HepG2 (cell line): ENCODE data around the gene CRYGA. TPM values are rescaled to one million over a fixed set of nuclear protein-coding genes. Genes with fewer than 3 reads are reported as not detected.

Source experiments
- ADNP ChIP-seq: sonication (generic); formaldehyde crosslinking; IDR thresholded peaks from 2 replicates; pipeline ENCODE4 v1.4.0; 2020; ENCODE audit warnings: missing genetic modification reagents
- AGO1 ChIP-seq: fragments of 200-400 bp; formaldehyde crosslinking; IDR thresholded peaks from 2 replicates; pipeline ENCODE4 v1.6.1; 2017; ENCODE audit warnings: mild to moderate bottlenecking, low read depth, low read length, moderate library complexity; ENCODE audit not compliant: poor library complexity, severe bottlenecking
- ARNT ChIP-seq: fragments of 450-650 bp; IDR thresholded peaks from 2 replicates; pipeline ENCODE4 v1.6.1; 2017
- DDIT3 ChIP-seq: sonication (generic); formaldehyde crosslinking; IDR thresholded peaks from 2 replicates; pipeline ENCODE4 v1.4.0; 2020; ENCODE audit warnings: mild to moderate bottlenecking, missing genetic modification reagents
- E2F2 ChIP-seq: sonication (generic); formaldehyde crosslinking; IDR thresholded peaks from 2 replicates; pipeline ENCODE4 v1.4.0; 2020; ENCODE audit warnings: missing genetic modification reagents, borderline replicate concordance
- GABPA ChIP-seq, 2 experiments: IDR thresholded peaks; 2 replicates each; pipeline ENCODE4 v1.6.1; 2011 to 2016; ENCODE audit warnings: low read depth in 2 of 2, low read length in 1 of 2, missing biosample characterization in 1 of 2, missing genetic modification characterization in 1 of 2
- HMGA1 ChIP-seq: sonication (generic); formaldehyde crosslinking; conservative IDR thresholded peaks from 2 replicates; pipeline ENCODE4 v1.4.0; 2020; ENCODE audit warnings: missing genetic modification reagents
- NR2F1 ChIP-seq, 2 experiments: fragments of 450-650 bp in 1 of 2; formaldehyde crosslinking in 1 of 2; IDR thresholded peaks; 2 replicates each; pipeline versions ENCODE4 v1.5.0 to v1.6.1; 2016 to 2020; ENCODE audit warnings: mild to moderate bottlenecking in 1 of 2, missing compliant biosample characterization in 1 of 2, missing genetic modification reagents in 1 of 2, moderate library complexity in 1 of 2
- NR2F6 ChIP-seq, 2 experiments: IDR thresholded peaks; 2 replicates each; pipeline ENCODE4 v1.6.1; 2016; ENCODE audit warnings: antibody characterized with exemption in 1 of 2, mild to moderate bottlenecking in 1 of 2
- PITX1 ChIP-seq: sonication (generic); formaldehyde crosslinking; IDR thresholded peaks from 2 replicates; pipeline ENCODE4 v1.5.1; 2020; ENCODE audit warnings: mild to moderate bottlenecking, missing genetic modification reagents
- RAD21 ChIP-seq: fragments of 450-650 bp; formaldehyde crosslinking; IDR thresholded peaks from 2 replicates; pipeline ENCODE4 v1.5.0; 2020; ENCODE audit warnings: mild to moderate bottlenecking
- SCMH1 ChIP-seq: sonication (generic); formaldehyde crosslinking; IDR thresholded peaks from 2 replicates; pipeline ENCODE4 v1.9.0; 2021; ENCODE audit warnings: missing genetic modification reagents, mild to moderate bottlenecking, borderline replicate concordance
- ZFP91 ChIP-seq: sonication (generic); formaldehyde crosslinking; IDR thresholded peaks from 2 replicates; pipeline ENCODE4 v1.9.0; 2022; ENCODE audit warnings: missing genetic modification reagents, mild to moderate bottlenecking, borderline replicate concordance
- ZIK1 ChIP-seq: sonication (generic); formaldehyde crosslinking; IDR thresholded peaks from 2 replicates; pipeline ENCODE4 v1.5.0; 2020; ENCODE audit warnings: mild to moderate bottlenecking, low read depth, missing genetic modification reagents, borderline replicate concordance
- ZKSCAN1 ChIP-seq: fragments of 150-350 bp; IDR thresholded peaks from 2 replicates; pipeline ENCODE4 v1.6.1; 2014; ENCODE audit warnings: low read length
- ZNF230 ChIP-seq: sonication (generic); formaldehyde crosslinking; IDR thresholded peaks from 2 replicates; pipeline ENCODE4 v1.4.0; 2020; ENCODE audit warnings: mild to moderate bottlenecking, missing genetic modification reagents
- ZNF446 ChIP-seq: sonication (generic); formaldehyde crosslinking; IDR thresholded peaks from 2 replicates; pipeline ENCODE4 v1.5.0; 2020; ENCODE audit warnings: mild to moderate bottlenecking, missing genetic modification reagents
- ZXDC ChIP-seq: sonication (generic); formaldehyde crosslinking; IDR thresholded peaks from 2 replicates; pipeline ENCODE4 v1.5.0; 2020; ENCODE audit warnings: mild to moderate bottlenecking, missing genetic modification reagents
- polyA plus RNA-seq, 8 experiments: library from polyadenylated mRNA; depleted of rRNA in 3 of 8; stranded (reverse) in 7 of 8; unstranded in 1 of 8; fragments of >200 nt; fragmentation: Illumina TruSeq in 4 of 8; extraction: Trizol in 4 of 8; gene quantifications; 2 replicates each; pipeline versions ENCODE4 v1.2.1 to v1.2.3, GENCODE V29; 2011 to 2016; ENCODE audit warnings: low read depth in 4 of 8, missing spikeins in 1 of 8, mixed read lengths in 1 of 8; ENCODE audit not compliant: insufficient read depth in 1 of 8
- total RNA-seq, 5 experiments: library from RNA; depleted of rRNA; stranded (reverse); fragments of >200 nt; fragmentation: Illumina TruSeq; extraction: Trizol; gene quantifications; 2 replicates each; pipeline ENCODE4 v1.2.3, GENCODE V29; 2016; ENCODE audit warnings: low read depth in 1 of 5
- TF ChIP-seq, protein P1 (sequence below): sonication (generic); formaldehyde crosslinking; IDR thresholded peaks from 2 replicates; pipeline ENCODE4 v1.4.0; 2020; ENCODE audit warnings: missing genetic modification reagents
- TF ChIP-seq, protein P2 (sequence below): IDR thresholded peaks from 2 replicates; pipeline ENCODE4 v1.6.1; 2018; ENCODE audit warnings: missing genetic modification reagents

CRYGA gene
- total and polyA plus RNA-seq, 2 of the 13 experiments (the other 11 are each of a cell fraction or from before 2014, with no cell fraction given), result not detected

GRCh38 chr2:208142925-208143799 is 20.2 kb downstream of the CRYGA start (continued):
- no peak for TF ChIP-seq ZXDC (CRISPR knock-in tag)
- TF ChIP-seq SCMH1 (CRISPR knock-in tag), result no peak
- no peak for TF ChIP-seq AGO1
- no peak for TF ChIP-seq ZKSCAN1
- TF ChIP-seq ZNF230 (CRISPR knock-in tag), result no peak
- no peak for TF ChIP-seq ZFP91 (CRISPR knock-in tag)
- no peak for TF ChIP-seq RAD21 (CRISPR knock-in tag)
- no peak for TF ChIP-seq DDIT3
- TF ChIP-seq ADNP (CRISPR knock-in tag), result peak; percentile 87
- TF ChIP-seq HMGA1 (CRISPR knock-in tag), result no peak
- no peak for TF ChIP-seq GABPA (IDR thresholded peaks at IDR 0.05; ENCODE audit: low read depth, low read length)
- no peak for TF ChIP-seq GABPA (CRISPR knock-in tag; IDR thresholded peaks at IDR 0.05; ENCODE audit: low read depth)
- no peak for TF ChIP-seq PITX1 (CRISPR knock-in tag)
- TF ChIP-seq, protein P1, sequence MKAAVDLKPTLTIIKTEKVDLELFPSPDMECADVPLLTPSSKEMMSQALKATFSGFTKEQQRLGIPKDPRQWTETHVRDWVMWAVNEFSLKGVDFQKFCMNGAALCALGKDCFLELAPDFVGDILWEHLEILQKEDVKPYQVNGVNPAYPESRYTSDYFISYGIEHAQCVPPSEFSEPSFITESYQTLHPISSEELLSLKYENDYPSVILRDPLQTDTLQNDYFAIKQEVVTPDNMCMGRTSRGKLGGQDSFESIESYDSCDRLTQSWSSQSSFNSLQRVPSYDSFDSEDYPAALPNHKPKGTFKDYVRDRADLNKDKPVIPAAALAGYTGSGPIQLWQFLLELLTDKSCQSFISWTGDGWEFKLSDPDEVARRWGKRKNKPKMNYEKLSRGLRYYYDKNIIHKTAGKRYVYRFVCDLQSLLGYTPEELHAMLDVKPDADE (CRISPR knock-in tag), result no peak
- no peak for TF ChIP-seq NR2F6 (IDR thresholded peaks at IDR 0.05)
- TF ChIP-seq NR2F6 (CRISPR knock-in tag; IDR thresholded peaks at IDR 0.05), result peak; percentile 36; the same call in 1 of the 2 replicates
- TF ChIP-seq ZIK1 (CRISPR knock-in tag), result no peak
- TF ChIP-seq NR2F1 (CRISPR knock-in tag; IDR thresholded peaks at IDR 0.05), result no peak
- TF ChIP-seq ZNF446 (CRISPR knock-in tag), result no peak
- TF ChIP-seq, protein P2, sequence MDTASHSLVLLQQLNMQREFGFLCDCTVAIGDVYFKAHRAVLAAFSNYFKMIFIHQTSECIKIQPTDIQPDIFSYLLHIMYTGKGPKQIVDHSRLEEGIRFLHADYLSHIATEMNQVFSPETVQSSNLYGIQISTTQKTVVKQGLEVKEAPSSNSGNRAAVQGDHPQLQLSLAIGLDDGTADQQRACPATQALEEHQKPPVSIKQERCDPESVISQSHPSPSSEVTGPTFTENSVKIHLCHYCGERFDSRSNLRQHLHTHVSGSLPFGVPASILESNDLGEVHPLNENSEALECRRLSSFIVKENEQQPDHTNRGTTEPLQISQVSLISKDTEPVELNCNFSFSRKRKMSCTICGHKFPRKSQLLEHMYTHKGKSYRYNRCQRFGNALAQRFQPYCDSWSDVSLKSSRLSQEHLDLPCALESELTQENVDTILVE (CRISPR knock-in tag), result no peak
- no peak for TF ChIP-seq E2F2 (CRISPR knock-in tag)
- no peak for TF ChIP-seq ARNT
